Right ventricle myocardium inferior (tissue), 1 donor: ENCODE data around the gene PTGDS. TPM values are rescaled to one million over a fixed set of nuclear protein-coding genes. Genes with fewer than 3 reads are reported as not detected.
A peak's percentile ranks its signal among the peaks of the same experiment; 100 is the strongest.

ENCODE experiments used
- ATAC-seq: fragments of 200-7000 bp; cut with Tn5 transposase; one replicate; pipeline ENCODE4 v1.9.1; 2020; ENCODE audit warnings: mild to moderate bottlenecking, moderate library complexity
- DNase-seq: peaks from one replicate; pipeline ENCODE4 v3.0.0; 2021; ENCODE audit errors: missing footprints
- intact Hi-C: fragments of 100-400 bp; cut with DNase I; formaldehyde crosslinking; loops from one replicate; pipeline ENCODE4 v1.11.0; 2022
- total RNA-seq: library from RNA; stranded (reverse); fragmentation: NEBNext Ultra II Directional; extraction: Animal tissue kit (Norgen Biotek cat#: 25700); gene quantifications from one replicate; pipeline ENCODE4 v1.2.1, GENCODE V29; 2021
- donor health status: DM: no; HTN: yes; CAD: no; lungs with severe emphysema.

PTGDS gene
- total RNA-seq, 1 donor from 2014 or later = 6,282 TPM

- intact Hi-C loops = no loop called here
- no peak for ATAC-seq
- no peak for DNase-seq
Measured at GRCh38 chr9:136980669-136981478, 3.6 kb downstream of the PTGDS start.

GRCh38 chr9:136981588-136982231 lies 4.4 kb downstream of the PTGDS start:
- intact Hi-C loops = no loop called here
- DNase-seq (no peak), ATAC-seq (peak; percentile 9)

GRCh38 chr9:136982232-136983051 lies 5.1 kb downstream of the PTGDS start, which contains the start of gene LCNL1:
TSS of gene LCNL1 (plus strand) at chr9:136982993. CDS start at chr9:136983587, 594 bp downstream.
- DNase-seq = no peak
- peak; percentile 1 for ATAC-seq
- intact Hi-C loops = no loop called here

GRCh38 chr9:136983167-136983566 lies 5.9 kb downstream of the PTGDS start:
- no peak for ATAC-seq
- DNase-seq = no peak
- intact Hi-C loops = no loop called here

GRCh38 chr9:136983656-136984314 lies 6.5 kb downstream of the PTGDS start:
- DNase-seq (no peak), ATAC-seq (peak; percentile 0)
- intact Hi-C loops = no loop called here

DNA sequence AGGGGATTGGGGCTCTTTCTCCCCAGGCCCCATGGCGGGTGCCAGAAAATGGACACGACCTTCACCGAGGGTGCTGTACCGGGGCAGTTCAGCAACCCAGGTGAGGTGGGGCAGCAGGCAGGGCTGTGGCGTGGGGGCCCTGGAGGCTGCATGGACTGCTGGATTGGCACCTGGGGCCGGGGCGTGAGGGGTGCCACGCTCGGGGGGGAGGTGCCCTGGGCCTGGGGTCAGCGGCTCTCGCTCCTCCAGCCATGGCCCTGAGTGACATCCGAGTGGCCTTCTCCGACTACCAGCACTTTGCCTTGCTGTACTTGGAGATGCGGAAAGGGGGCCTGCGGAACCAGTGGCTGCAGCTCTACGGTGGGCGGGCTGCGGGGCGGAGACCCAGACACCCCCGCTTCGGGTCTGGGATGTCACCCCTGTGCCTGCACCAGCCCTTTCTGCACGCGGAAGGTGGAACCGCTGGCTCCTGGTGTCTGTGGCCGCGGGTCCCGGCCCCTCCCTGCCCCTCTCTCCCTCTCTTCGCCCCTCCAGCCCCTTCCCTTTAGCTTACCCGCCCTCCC lies 7.2 kb downstream of the PTGDS start:
- DNase-seq (no peak), ATAC-seq (no peak)
- intact Hi-C loops = no loop called here

DNA sequence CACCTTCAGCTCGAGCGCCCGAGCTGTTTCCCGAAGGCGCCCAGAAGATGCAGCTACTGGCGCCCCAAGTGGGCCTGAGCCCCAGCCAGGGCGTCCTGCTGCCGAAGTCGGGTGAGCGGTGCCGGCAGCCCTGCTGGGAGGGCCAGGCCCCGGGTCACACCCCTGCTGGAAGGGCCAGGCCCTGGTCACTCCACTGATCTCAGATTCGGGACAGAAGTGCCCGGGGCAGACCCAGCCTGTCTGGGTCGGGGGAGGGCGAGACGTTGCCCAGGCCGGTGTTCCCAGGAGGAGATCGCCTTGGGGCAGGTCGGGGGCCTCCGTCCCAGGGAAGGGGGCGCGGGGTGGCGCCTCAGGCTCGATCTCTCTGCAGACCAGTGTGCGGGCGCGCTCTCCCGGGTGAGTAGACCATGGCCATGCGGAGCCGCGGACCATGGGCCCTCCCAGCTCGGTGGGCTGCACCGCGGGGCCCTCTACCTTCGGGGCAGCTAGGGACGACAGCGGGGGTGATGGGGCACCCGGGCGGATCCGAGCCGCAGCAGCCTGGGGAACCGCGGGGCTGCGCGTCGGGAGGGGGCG lies 7.8 kb downstream of the PTGDS start:
- intact Hi-C loops = no loop called here
- DNase-seq = no peak
- ATAC-seq = no peak

- no peak for ATAC-seq
- intact Hi-C loops = no loop called here
- DNase-seq = no peak
Measured at GRCh38 chr9:136985853-136986252, 8.5 kb downstream of the PTGDS start.

DNA sequence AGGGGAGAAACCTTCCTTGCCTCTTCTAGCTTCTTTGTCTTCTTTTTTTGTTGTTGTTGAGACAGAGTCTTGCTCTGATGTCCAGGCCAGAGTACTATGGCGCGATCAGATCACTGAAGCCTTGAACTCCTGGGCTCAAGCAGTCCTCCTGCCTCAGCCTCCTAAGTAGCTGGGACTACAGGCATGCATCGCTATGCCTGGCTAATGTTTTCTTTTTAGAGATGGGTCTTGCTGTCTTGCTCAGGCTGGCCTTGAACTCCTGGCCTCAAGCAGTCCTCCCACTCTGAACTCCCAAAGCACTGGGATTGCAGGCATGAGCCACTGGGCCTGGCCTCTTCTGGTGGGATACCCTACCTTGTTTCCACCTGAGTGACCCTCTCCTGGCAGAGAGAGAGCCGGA lies 11.6 kb downstream of the PTGDS start:
- intact Hi-C loops = no loop called here

DNA sequence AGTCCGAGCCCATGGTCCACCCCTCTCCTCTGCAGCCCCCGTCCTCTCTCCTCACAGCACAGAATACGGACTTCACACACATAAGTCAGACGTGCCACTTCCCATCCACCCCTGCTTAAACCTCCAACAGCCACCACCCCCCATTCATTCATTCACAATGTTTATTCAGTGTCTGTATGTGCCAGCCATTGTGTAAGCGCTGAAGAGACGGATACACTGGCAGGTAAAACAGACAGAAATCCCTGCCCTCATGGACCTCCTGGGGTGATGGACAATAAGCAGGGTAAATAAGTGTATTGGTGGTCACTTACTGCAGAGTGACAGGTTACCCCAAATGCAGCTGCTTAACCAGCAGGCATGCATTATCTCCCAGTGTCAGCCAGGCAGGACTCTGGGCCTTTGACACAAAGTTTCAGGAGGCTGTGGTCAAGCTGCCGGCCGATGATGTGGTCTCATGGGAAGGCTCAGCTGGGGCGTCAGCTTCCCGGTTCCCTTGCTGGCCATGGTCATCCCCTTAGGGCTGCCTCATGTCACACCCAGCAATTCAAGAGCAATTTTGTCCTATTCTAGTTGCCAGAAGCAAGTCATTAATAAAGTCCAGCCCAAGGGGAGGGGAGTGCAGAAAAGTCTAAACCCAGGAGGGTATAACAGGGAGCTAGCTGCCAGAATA lies 13.1 kb downstream of the PTGDS start:
- DNase-seq = no peak
- ATAC-seq = no peak
- intact Hi-C loops = loop anchor here (2.0 kb wide), 1 partner anchor 40 kb away; no protein-coding TSS in a partner anchor

More for the DNA sequence above, 11.6 kb downstream of the PTGDS start:
- DNase-seq = no peak
- no peak for ATAC-seq

DNA sequence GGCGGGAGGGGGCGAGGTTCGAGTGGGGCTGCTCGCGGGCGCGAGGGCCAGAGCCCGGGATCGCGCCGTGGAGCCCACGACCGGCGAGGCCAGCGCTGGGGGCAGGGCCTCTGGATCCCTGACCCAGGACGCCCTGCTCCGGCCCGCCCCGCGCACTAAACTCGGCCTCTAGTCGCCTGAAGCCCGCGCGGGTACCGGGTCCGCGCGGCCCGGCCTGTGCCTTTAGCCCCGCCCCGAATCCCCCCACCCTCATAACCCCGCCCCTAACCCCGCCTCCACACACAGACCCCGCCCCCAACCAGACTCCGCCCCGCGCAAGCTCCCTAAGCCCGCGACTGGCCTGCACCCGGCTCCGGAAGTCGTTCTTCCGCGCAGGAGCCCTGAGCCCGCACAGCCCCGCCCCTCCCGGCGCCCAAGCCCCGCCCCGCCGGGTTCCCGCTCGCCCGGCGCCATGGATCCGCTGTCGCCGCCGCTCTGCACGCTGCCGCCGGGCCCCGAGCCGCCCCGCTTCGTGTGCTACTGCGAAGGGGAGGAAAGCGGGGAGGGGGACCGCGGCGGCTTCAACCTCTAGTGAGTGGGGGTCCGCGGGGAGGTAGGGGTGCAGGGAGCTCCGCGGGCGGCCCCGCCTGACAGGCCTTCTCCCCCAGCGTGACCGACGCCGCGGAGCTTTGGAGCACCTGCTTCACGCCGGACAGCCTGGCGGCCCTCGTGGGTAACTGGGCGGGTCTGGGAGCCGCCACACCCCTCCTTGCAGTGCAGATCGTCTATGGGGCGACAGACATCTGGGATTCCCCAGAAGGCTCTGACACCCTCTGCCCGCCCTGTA lies 14.9 kb downstream of the PTGDS start, which contains the start of gene PAXX:
Gene PAXX, plus strand, starts transcription at position 430 of the 826 bp plus-strand sequence. Its CDS starts 22 bp downstream, at position 452.
- intact Hi-C loops = loop anchor here (2.0 kb wide), 1 partner anchor 41 kb away; no protein-coding TSS in a partner anchor
- DNase-seq (peak; percentile 97), ATAC-seq (peak; percentile 97)

GRCh38 chr9:136992819-136993369 lies 15.6 kb downstream of the PTGDS start:
- no peak for DNase-seq
- ATAC-seq = no peak
- intact Hi-C loops = no loop called here

GRCh38 chr9:136994180-136994887 lies 17.0 kb downstream of the PTGDS start:
- intact Hi-C loops = no loop called here
- no peak for ATAC-seq
- no peak for DNase-seq

DNA sequence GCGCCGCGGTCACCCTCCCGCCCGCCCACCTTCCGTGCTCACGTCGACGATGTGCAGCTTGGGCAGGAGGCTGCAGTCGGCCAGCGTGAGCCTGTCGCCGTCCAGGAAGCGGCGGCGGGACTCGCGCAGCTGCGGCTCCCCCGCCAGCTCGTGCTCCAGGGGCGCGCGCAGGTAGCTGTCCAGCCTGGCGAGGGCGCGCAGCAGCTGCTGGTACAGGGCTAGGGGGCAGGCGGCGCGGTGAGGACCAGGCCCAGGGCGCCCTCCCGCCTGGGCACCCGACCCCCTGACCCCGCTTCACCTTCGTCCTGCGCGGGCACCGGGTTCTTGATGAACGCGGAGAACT lies 17.6 kb downstream of the PTGDS start:
- intact Hi-C loops = no loop called here
- DNase-seq = no peak

GRCh38 chr9:136995362-136995761 lies 18.1 kb downstream of the PTGDS start:
- no peak for ATAC-seq
- intact Hi-C loops = no loop called here
- no peak for DNase-seq

More for the DNA sequence above, 17.6 kb downstream of the PTGDS start:
- ATAC-seq = no peak

DNA sequence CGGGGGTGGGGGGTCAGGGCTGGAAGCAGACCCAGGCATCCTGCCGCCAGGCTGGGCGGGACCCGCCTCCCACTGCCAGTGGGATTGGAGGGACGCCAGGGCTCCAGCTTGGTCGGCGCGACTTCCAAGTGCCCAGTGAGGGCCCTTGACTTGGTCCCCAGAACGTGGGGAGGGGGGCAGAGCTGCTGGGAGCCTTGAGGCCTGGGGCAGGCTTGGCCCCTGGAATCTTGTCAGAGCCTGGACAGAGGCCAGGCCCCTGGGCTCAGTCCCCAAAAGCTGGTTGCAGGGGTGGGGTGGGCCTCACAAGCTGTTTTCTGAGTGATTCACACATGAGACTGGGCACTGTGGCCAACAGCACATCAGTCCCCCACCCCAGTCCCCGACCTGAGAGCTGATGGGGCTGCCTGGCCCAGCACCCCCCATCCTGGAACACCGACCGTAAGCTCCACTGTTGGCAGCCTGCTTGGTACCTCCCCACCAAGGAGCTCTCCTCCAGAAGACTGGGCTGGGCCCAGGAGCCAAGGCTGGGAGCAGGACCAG lies 18.5 kb downstream of the PTGDS start:
- intact Hi-C loops = no loop called here
- DNase-seq (no peak), ATAC-seq (no peak)
